Measurements from ENCODE around the gene LCK.
"Not testable (repeated sequence)": the region's sequence is repeated elsewhere in the genome, so short reads cannot be mapped to it uniquely, and the experiment has no call there.

LCK gene

GRCh38 chr1:32256473-32257226, 5.6 kb downstream of the LCK start:
- DNase-seq (ENCODE audit: low spot score), result no peak
- TF ChIP-seq, protein P1, sequence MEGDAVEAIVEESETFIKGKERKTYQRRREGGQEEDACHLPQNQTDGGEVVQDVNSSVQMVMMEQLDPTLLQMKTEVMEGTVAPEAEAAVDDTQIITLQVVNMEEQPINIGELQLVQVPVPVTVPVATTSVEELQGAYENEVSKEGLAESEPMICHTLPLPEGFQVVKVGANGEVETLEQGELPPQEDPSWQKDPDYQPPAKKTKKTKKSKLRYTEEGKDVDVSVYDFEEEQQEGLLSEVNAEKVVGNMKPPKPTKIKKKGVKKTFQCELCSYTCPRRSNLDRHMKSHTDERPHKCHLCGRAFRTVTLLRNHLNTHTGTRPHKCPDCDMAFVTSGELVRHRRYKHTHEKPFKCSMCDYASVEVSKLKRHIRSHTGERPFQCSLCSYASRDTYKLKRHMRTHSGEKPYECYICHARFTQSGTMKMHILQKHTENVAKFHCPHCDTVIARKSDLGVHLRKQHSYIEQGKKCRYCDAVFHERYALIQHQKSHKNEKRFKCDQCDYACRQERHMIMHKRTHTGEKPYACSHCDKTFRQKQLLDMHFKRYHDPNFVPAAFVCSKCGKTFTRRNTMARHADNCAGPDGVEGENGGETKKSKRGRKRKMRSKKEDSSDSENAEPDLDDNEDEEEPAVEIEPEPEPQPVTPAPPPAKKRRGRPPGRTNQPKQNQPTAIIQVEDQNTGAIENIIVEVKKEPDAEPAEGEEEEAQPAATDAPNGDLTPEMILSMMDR (IDR thresholded peaks at IDR 0.05; ENCODE audit: extremely low read depth, insufficient read depth, missing control alignments), result no peak
- in situ Hi-C loops (cut with MboI; ENCODE audit: low pct_unique_long_range_greater_than_20kb, low sequenced_read_pairs, unreplicated experiment), result no loop called here

DNA sequence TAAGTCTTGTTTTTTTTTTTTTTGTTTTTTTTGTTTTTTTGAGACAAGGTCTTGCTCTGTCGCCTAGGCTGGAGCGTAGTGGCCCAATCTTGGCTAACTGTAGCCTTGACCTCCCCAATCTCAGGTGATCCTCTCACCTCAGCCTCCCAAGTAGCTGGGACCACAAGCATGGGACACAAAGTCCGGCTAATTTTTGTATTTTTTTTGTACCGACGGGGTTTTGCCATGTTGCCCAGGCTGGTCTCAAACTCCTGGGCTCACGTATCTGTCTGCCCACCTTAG, 6.1 kb downstream of the LCK start:
- in situ Hi-C loops (cut with MboI; ENCODE audit: low pct_unique_long_range_greater_than_20kb, low sequenced_read_pairs, unreplicated experiment), result no loop called here
- TF ChIP-seq, protein P1 (IDR thresholded peaks at IDR 0.05; ENCODE audit: extremely low read depth, insufficient read depth, missing control alignments), result no peak
- DNase-seq (ENCODE audit: low spot score), result no peak

GRCh38 chr1:32263236-32263593, 12.2 kb downstream of the LCK start:
- DNase-seq (ENCODE audit: low spot score); in situ Hi-C loops (cut with MboI; ENCODE audit: low pct_unique_long_range_greater_than_20kb, low sequenced_read_pairs, unreplicated experiment): not testable (repeated sequence)

- in situ Hi-C loops (cut with MboI; ENCODE audit: low pct_unique_long_range_greater_than_20kb, low sequenced_read_pairs, unreplicated experiment), result no loop called here
- TF ChIP-seq, protein P1 (IDR thresholded peaks at IDR 0.05; ENCODE audit: extremely low read depth, insufficient read depth, missing control alignments), result no peak
- no peak for DNase-seq (ENCODE audit: low spot score)
Measured at GRCh38 chr1:32263744-32264143, 12.7 kb downstream of the LCK start.

DNA sequence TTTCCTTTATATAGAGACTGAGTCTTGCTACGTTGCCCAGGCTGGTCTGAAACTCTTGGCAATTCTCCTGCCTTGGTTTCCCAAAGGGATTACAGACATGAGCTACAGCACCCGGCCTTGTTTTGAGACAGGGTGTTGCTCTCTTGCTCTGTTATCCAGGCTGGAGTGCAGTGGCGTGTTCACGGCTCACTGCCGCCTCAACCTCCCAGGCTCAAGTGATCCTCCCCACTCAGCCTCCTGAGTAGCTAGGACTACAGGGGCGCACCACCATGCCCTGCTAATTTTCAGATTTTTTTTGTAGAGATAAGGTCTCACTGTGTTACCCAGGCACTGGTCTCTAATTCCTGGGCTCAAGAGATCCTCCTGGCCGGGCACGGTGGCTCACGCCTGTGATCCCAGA, 14.8 kb downstream of the LCK start:
- DNase-seq (ENCODE audit: low spot score), result no peak
- in situ Hi-C loops (cut with MboI; ENCODE audit: low pct_unique_long_range_greater_than_20kb, low sequenced_read_pairs, unreplicated experiment), result no loop called here
- TF ChIP-seq, protein P1 (IDR thresholded peaks at IDR 0.05; ENCODE audit: extremely low read depth, insufficient read depth, missing control alignments), result no peak

DNA sequence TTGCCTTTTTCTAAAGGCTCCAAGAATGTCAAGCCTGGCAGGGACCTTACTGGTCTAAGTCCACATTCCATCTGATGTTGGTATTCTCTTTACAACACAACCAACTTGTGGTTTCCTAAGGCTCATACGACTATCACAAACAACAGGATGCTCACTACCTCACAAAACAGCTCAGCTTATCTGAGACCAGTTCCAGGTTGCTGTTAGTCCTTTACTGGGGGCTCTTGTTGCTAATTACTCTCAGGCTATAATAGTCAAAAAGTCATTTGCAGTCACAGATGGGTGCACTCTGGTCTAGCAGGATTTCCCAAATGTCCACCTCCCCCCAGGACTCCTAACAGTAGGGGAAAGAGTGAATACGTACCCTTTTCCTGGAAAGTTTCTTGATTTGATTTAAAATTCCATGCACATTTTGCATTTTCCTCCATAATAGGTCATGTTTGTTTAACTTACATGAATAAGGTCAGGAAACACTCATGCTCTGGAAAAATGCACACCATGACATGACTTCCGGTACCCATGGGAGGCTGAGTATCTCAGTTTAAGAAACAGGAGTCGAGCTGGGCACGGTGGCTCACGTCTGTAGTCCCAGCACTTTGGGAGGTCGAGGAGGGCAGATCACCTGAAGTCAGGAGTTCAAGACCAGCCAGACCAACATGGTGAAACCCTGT, 16.0 kb downstream of the LCK start:
- peak; percentile 22 for DNase-seq (ENCODE audit: low spot score)
- TF ChIP-seq, protein P1 (IDR thresholded peaks at IDR 0.05; ENCODE audit: extremely low read depth, insufficient read depth, missing control alignments), result no peak
- in situ Hi-C loops (cut with MboI; ENCODE audit: low pct_unique_long_range_greater_than_20kb, low sequenced_read_pairs, unreplicated experiment), result no loop called here

- TF ChIP-seq, protein P1 (IDR thresholded peaks at IDR 0.05; ENCODE audit: extremely low read depth, insufficient read depth, missing control alignments), result no peak
- in situ Hi-C loops (cut with MboI; ENCODE audit: low pct_unique_long_range_greater_than_20kb, low sequenced_read_pairs, unreplicated experiment), result no loop called here
- no peak for DNase-seq (ENCODE audit: low spot score)
Measured at GRCh38 chr1:32269744-32270143, 18.7 kb downstream of the LCK start.
